Left kidney (tissue), 2 donors: ENCODE measurements around the gene SCD5. TPM values are rescaled to one million over a fixed set of nuclear protein-coding genes. Genes with fewer than 3 reads are reported as not detected.

Experiments used
- DNase-seq: peaks from one replicate; pipeline ENCODE4 v3.0.0-alpha.2; 2013
- polyA plus RNA-seq: library from polyadenylated mRNA; unstranded; fragments of 120-200 nt; gene quantifications from one replicate; pipeline ENCODE4 v1.2.1, GENCODE V29; 2013; ENCODE audit not compliant: insufficient read length

Gene SCD5
- polyA plus RNA-seq, 1 donor = 42.0 TPM

GRCh38 chr4:82799006-82799881 lies 648 bp upstream of the SCD5 start:
- no peak for DNase-seq

DNA sequence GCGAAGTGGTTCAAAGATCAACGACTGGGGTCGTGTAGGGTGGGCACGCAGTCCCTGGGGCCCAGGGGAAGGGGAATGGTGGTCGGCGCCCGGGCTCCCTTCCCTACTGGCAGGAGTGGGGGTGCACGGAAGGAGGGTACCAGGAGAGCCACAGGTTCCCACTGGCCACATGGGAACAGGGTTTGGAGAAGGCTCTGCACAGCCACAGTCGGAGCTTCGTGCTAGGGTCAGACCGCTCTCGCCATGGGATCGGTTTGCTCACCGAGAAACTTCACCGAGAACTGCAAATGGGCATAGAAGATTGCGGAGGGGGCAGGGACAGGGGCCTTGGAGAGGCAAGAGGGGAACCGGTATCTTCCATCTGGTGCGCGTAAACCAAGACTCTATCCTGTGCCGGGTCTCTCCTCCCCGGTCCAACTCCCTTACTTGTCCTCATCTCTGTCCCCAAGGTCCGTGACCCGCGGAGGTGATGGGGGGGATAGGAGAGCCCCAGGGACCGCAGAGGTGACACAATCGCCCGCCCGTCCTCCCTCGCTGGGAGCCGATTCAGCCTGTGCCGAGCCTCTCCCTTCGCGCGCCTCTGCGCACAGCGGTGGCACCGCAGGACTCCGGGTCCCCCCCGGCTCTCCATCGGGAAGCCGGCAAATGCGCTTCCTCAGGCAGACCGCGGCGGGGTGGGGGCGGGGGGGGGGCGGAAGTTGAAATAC lies 1.0 kb downstream of the SCD5 start:
- DNase-seq = peak; percentile 27

DNA sequence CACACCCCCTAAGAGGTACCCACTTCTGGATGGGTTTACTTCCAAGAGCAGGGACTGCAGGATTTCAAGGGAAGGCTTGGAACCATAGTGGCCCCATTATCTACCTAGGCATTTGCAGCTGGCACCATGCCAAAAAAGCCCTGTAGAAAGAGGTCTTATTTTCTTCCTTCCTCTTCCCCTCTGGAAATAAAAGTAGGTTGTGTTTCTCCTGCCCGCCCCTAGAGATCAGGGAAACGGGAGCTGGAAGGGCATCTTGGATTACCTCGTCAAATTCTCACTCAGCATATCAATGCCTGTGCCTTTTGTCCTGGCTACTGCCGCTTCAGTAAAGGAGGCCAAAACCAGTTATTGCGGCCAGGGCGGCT lies 1.6 kb downstream of the SCD5 start:
- DNase-seq = no peak

GRCh38 chr4:82792912-82793649 lies 5.5 kb downstream of the SCD5 start:
- DNase-seq = no peak

GRCh38 chr4:82791179-82791578 lies 7.4 kb downstream of the SCD5 start:
- no peak for DNase-seq

DNA sequence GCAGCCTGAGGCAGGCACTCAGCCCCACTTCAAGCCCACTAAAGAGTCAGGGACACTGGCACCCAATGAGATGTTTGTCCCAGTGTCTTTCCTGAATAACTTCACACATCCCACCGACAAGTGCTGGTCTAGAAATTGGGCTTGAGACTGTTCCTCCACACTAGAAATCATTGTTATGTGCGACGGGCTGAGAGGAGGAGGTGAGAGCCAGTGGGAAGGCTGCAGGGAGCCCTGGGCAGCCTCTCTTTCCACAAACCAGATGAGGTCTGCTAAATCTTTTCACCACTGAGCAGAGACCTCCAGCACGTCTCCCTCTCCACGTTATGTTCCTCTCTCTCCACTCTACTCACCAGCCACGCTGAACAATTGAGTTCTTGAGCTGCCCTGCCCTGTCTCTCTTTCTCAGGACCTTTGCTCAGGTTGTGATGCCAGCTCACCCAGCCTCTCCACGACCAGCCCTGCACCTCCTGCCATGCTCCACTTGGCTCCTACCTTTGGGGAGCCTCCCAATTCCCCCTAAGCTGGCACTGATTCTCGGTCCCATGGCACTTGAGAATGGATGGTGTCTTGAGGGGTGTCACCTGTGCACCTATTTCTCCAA lies 8.4 kb downstream of the SCD5 start:
- DNase-seq = no peak

- DNase-seq = no peak
Observed at GRCh38 chr4:82789025-82789776, 9.4 kb downstream of the SCD5 start.

- no peak for DNase-seq
Observed at GRCh38 chr4:82787342-82787741, 11.3 kb downstream of the SCD5 start.

- DNase-seq = no peak
Observed at GRCh38 chr4:82786828-82787227, 11.8 kb downstream of the SCD5 start.

GRCh38 chr4:82785611-82786400 lies 12.8 kb downstream of the SCD5 start:
- DNase-seq = no peak

- DNase-seq = no peak
Observed at GRCh38 chr4:82784681-82785610, 13.7 kb downstream of the SCD5 start.

- no peak for DNase-seq
Observed at GRCh38 chr4:82782626-82783345, 15.8 kb downstream of the SCD5 start.

GRCh38 chr4:82780752-82781231 lies 17.8 kb downstream of the SCD5 start:
- no peak for DNase-seq

GRCh38 chr4:82780170-82780751 lies 18.3 kb downstream of the SCD5 start:
- DNase-seq = no peak

GRCh38 chr4:82779032-82779431 lies 19.6 kb downstream of the SCD5 start:
- DNase-seq = no peak

DNA sequence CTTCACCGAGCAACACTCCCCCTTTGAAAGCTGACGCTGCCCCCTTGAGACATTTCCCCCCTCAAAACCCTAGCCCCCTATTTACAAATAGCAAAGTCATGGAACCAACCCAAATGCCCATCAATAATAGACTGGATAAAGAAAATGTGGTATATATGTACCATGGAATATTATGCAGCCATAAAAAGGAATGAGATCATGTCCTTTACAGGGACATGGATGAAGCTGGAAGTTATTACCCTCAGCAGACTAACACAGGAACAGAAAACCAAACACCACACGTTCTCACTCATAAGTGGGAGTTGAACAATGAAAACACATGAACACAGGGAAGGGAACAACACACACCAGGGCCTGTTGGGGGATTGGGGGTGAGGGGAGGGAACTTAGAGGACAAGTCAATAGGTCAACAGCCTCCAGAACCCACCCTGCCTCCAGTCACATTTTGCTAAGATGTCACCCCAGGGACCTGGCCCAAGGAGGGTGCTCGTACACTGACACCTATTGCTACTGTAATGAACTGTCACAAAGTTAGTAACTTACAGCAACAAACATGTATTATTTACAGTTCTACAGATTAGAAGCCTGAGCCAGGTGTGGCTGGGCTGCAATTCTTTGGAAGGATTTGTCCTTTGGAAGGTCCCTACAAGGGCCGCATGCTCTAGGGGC lies 20.6 kb downstream of the SCD5 start:
- no peak for DNase-seq

DNA sequence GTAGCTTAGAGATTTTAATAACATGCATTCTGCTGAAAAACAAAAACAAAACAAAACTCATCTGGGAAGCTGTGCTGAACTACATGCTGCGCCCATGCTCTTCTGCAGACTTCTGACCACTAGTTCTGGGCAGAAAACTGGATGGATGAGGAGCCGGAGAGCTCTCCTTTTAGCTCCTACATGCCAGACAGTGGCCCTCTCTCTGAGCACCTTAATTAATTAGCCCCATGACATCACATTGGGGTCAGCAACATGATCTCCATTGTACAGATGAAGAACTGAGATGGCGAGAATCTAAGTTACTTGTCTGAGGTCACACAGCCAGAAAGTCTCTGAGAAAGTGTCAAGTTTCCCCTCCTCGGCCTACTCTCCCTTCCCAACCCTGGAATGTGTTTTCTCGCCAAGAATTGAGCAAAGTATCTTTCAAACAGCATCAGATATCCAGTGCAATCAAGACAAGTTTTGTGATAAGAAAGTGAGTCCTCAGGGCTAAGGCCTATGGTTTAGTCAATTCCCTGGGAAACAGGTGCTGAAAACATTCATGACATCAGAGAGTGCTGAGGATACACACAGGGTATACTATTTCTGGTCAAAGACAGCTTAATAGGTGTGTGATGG lies 21.6 kb downstream of the SCD5 start:
- no peak for DNase-seq
